Measurements from ENCODE around the gene DSCAM. TPM values are rescaled to one million over a fixed set of nuclear protein-coding genes. Genes with fewer than 3 reads are reported as not detected.

DSCAM gene
- total and polyA plus RNA-seq, 2 donors (not counting 1 experiment from before 2014, with no cell fraction given) = under 0.01 to 0.01 TPM

- no peak for DNase-seq (ENCODE audit: low read depth in 2 of 2)
- Histone ChIP-seq H3K4me3 (replicated peaks in 1 of 4; ENCODE audit: control extremely low read depth in 1 of 4, insufficient read depth in 1 of 4, low read depth in 3 of 4, low read length in 4 of 4) (no peak overlapping the region), H3K27ac (ENCODE audit: insufficient read depth, low read length) (no peak overlapping the region), H3K36me3 (ENCODE audit: control insufficient read depth, insufficient read depth, low read length) (no peaks in the 10 kb centered on the region), H3K9ac (ENCODE audit: insufficient read depth, low read length) (no peak overlapping the region), H2AFZ (ENCODE audit: low read length) (no peak overlapping the region), H4K20me1 (ENCODE audit: control insufficient read depth, extremely low read depth, insufficient read depth, low read length) (no peaks in the 10 kb centered on the region), H3K4me2 (ENCODE audit: extremely low read depth, insufficient read depth, low read length) (no peak overlapping the region), H3K79me2 (ENCODE audit: control insufficient read depth, insufficient read depth, low read length) (no peaks in the 10 kb centered on the region), H3K27me3 (ENCODE audit: control insufficient read depth, insufficient read depth, low read length) (no peaks in the 10 kb centered on the region), H3K9me3 (ENCODE audit: control insufficient read depth, insufficient read depth, low read depth, low read length) (no peaks in the 10 kb centered on the region), H3K4me1 (ENCODE audit: control insufficient read depth, extremely low read depth, insufficient read depth, low read length) (no peaks in the 10 kb centered on the region)
- no peak for TF ChIP-seq CTCF (conservative IDR thresholded peaks at IDR 0.05 in 1 of 2, IDR thresholded peaks at IDR 0.05 in 1 of 2; ENCODE audit: low read depth in 1 of 2, low read length in 2 of 2)
- TF ChIP-seq EZH2 (IDR thresholded peaks at IDR 0.05; ENCODE audit: low read length, missing control alignments) = no peak
These were observed 790.9 kb downstream of the DSCAM start for GRCh38 chr21:40056031-40056430.

DNA sequence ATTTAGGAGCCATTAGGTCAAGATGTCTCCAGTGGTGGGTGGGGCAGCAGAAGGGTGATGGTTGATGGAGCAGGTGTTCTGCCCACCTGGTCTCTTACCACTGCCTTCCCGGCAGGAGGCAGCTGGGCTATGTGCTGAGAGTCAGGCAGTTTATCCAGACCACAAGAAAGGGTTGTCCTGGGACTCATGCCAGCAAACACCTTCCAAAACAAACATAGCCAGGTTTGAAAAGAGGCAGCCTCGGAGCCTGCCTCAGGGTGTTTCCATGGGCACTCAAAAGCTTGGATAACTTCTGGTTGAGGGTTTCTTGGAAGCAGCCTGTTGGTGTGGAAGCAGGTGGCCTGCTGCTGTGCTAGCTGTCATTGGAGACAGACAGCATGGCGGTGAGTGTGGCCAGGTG lies 792.6 kb downstream of the DSCAM start:
- peak in 1 of 2 donors; percentile 36 for DNase-seq (ENCODE audit: low read depth in 2 of 2)
- Histone ChIP-seq H2AFZ (ENCODE audit: low read length) (no peak overlapping the region), H3K4me3 (replicated peaks in 1 of 4; ENCODE audit: control extremely low read depth in 1 of 4, insufficient read depth in 1 of 4, low read depth in 3 of 4, low read length in 4 of 4) (no peak overlapping the region), H3K4me1 (ENCODE audit: control insufficient read depth, extremely low read depth, insufficient read depth, low read length) (no peaks in the 10 kb centered on the region), H3K79me2 (ENCODE audit: control insufficient read depth, insufficient read depth, low read length) (no peaks in the 10 kb centered on the region), H3K9ac (ENCODE audit: insufficient read depth, low read length) (no peak overlapping the region), H3K36me3 (ENCODE audit: control insufficient read depth, insufficient read depth, low read length) (no peaks in the 10 kb centered on the region), H3K27me3 (ENCODE audit: control insufficient read depth, insufficient read depth, low read length) (no peaks in the 10 kb centered on the region), H3K27ac (ENCODE audit: insufficient read depth, low read length) (no peak overlapping the region), H3K9me3 (ENCODE audit: control insufficient read depth, insufficient read depth, low read depth, low read length) (no peaks in the 10 kb centered on the region), H4K20me1 (ENCODE audit: control insufficient read depth, extremely low read depth, insufficient read depth, low read length) (no peaks in the 10 kb centered on the region), H3K4me2 (ENCODE audit: extremely low read depth, insufficient read depth, low read length) (no peak overlapping the region)
- TF ChIP-seq CTCF (conservative IDR thresholded peaks at IDR 0.05 in 1 of 2, IDR thresholded peaks at IDR 0.05 in 1 of 2; ENCODE audit: low read depth in 1 of 2, low read length in 2 of 2) (no peak), EZH2 (IDR thresholded peaks at IDR 0.05; ENCODE audit: low read length, missing control alignments) (no peak)

DNA sequence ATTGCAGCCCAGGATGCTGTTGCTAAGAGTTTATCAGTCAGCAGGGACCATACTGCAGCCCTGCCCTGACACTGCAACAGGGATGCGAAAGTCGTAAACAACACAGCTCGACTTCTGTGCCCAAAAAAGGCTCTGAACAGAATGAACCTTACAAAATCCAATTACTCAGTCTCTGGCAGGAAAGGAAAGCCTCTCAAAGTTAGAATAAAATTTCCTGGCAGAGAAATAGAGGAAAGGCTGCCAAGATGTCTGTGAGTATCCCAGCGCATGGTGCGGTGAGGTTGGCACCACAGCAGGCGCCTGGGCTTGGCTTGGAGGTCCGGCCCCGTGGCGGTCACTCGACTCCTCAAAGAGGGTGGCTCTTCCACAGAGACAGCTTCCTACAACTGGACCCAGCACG lies 794.0 kb downstream of the DSCAM start:
- H3K27ac ChIP-seq (ENCODE audit: insufficient read depth, low read length) = no peak overlapping the region
- H3K9ac ChIP-seq (ENCODE audit: insufficient read depth, low read length) = no peak overlapping the region
- no peak overlapping the region for H3K4me3 ChIP-seq (replicated peaks in 1 of 4; ENCODE audit: control extremely low read depth in 1 of 4, insufficient read depth in 1 of 4, low read depth in 3 of 4, low read length in 4 of 4)
- no peaks in the 10 kb centered on the region for H4K20me1 ChIP-seq (ENCODE audit: control insufficient read depth, extremely low read depth, insufficient read depth, low read length)
- no peak overlapping the region for H3K4me2 ChIP-seq (ENCODE audit: extremely low read depth, insufficient read depth, low read length)
- H3K4me1 ChIP-seq (ENCODE audit: control insufficient read depth, extremely low read depth, insufficient read depth, low read length) = no peaks in the 10 kb centered on the region
- no peaks in the 10 kb centered on the region for H3K79me2 ChIP-seq (ENCODE audit: control insufficient read depth, insufficient read depth, low read length)
- peak in 1 of 2 donors; percentile 28 for DNase-seq (ENCODE audit: low read depth in 2 of 2)
- H3K9me3 ChIP-seq (ENCODE audit: control insufficient read depth, insufficient read depth, low read depth, low read length) = no peaks in the 10 kb centered on the region
- H3K36me3 ChIP-seq (ENCODE audit: control insufficient read depth, insufficient read depth, low read length) = no peaks in the 10 kb centered on the region
- H2AFZ ChIP-seq (ENCODE audit: low read length) = no peak overlapping the region
- H3K27me3 ChIP-seq (ENCODE audit: control insufficient read depth, insufficient read depth, low read length) = no peaks in the 10 kb centered on the region
- TF ChIP-seq EZH2 (IDR thresholded peaks at IDR 0.05; ENCODE audit: low read length, missing control alignments) (no peak), CTCF (conservative IDR thresholded peaks at IDR 0.05 in 1 of 2, IDR thresholded peaks at IDR 0.05 in 1 of 2; ENCODE audit: low read depth in 1 of 2, low read length in 2 of 2) (no peak)
